ENCODE data around the gene ITIH2. TPM values are rescaled to one million over a fixed set of nuclear protein-coding genes. Genes with fewer than 3 reads are reported as not detected.

Gene ITIH2
- total and polyA plus RNA-seq, 2 of the 8 experiments (the other 6 are each of a cell fraction or from before 2014, with no cell fraction given) = not detected

DNA sequence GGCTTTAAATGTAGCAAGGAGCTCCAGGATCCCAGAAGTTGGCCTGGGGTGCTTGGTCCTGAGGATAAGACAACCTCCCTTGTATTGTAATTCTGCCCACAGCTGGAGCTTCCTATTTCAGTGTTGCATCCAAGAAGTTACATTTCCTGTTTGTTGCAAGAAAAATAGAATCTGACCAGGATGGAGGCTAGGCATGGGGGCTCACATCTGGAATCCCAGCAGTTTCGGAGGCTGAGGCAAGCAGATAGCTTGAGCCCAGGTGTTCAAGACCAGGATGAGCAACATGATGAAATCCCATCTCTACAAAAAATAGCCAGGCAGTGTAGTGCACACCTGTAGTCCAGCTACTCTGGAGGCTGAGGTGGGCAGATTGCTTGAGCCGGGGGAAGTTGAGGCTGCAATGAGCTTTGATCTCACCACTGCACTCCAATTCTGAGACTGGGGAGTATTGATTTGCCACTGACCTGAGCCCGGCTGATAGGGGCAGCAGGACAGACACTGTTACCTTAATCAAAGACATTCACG lies 766 bp upstream of the ITIH2 start:
- no peaks in the 10 kb centered on the region for H3K27me3 ChIP-seq (replicated peaks in 1 of 4; ENCODE audit: control insufficient read depth in 3 of 4, extremely low read depth in 1 of 4, insufficient read depth in 3 of 4, low read length in 3 of 4)
- no peak overlapping the region for H3K56ac ChIP-seq (replicated peaks; ENCODE audit: insufficient read length, low read depth, low read length)
- H3K23ac ChIP-seq (ENCODE audit: insufficient read length) = no peak overlapping the region
- H3K23me2 ChIP-seq (ENCODE audit: low read depth, low read length) = no peaks in the 10 kb centered on the region; the same call in 1 of the 2 replicates
- H3K79me2 ChIP-seq (ENCODE audit: control insufficient read depth in 1 of 2, insufficient read depth in 2 of 2, low read length in 2 of 2) = no peaks in the 10 kb centered on the region
- H2BK12ac ChIP-seq (ENCODE audit: low read depth, low read length) = no peak overlapping the region
- no peak overlapping the region for H4K5ac ChIP-seq (ENCODE audit: insufficient read length, low read depth, low read length)
- H3K9ac ChIP-seq (replicated peaks in 1 of 4; ENCODE audit: extremely low read depth in 1 of 4, low read depth in 3 of 4, low read length in 3 of 4) = no peak overlapping the region
- no peak overlapping the region for H2BK20ac ChIP-seq (ENCODE audit: low read length)
- H3K4ac ChIP-seq (replicated peaks; ENCODE audit: insufficient read length, low read depth, low read length) = no peak overlapping the region
- ChIA-PET POLR2A (ENCODE audit: partially characterized antibody) (no interaction called here), CTCF (ENCODE audit: partially characterized antibody) (interaction anchor here (0.6 to 1.2 kb wide), 4 partner anchors 32 to 176 kb away, joined by 3 to 4 read pairs (median 4); no protein-coding TSS in a partner anchor)
- H2AK5ac ChIP-seq (ENCODE audit: low read depth, low read length) = no peak overlapping the region
- TF ChIP-seq SUZ12 (IDR thresholded peaks at IDR 0.05; ENCODE audit: low read length) (no peak), CHD1 (IDR thresholded peaks at IDR 0.05; ENCODE audit: low read depth, low read length) (no peak), PHF8 (conservative IDR thresholded peaks at IDR 0.05; ENCODE audit: low read depth, low read length) (no peak), TCF12 (IDR thresholded peaks at IDR 0.05; ENCODE audit: low read depth, low read length) (no peak), SRF (IDR thresholded peaks at IDR 0.05; ENCODE audit: low read depth, low read length) (no peak), TAF1 (IDR thresholded peaks at IDR 0.05; ENCODE audit: low read depth, low read length) (no peak), SIN3A (conservative IDR thresholded peaks at IDR 0.05 in 1 of 2, IDR thresholded peaks at IDR 0.05 in 1 of 2; ENCODE audit: low read depth in 1 of 2, low read length in 2 of 2) (no peak), TEAD4 (IDR thresholded peaks at IDR 0.05; ENCODE audit: low read depth, low read length) (no peak), RBBP5 (IDR thresholded peaks at IDR 0.05; ENCODE audit: borderline replicate concordance, low read depth, low read length) (no peak), HDAC6 (IDR thresholded peaks at IDR 0.05; ENCODE audit: low read depth, low read length) (no peak), SIRT6 (IDR thresholded peaks at IDR 0.05; ENCODE audit: low read length) (no peak), GABPA (IDR thresholded peaks at IDR 0.05; ENCODE audit: borderline replicate concordance, insufficient read depth, low read length) (no peak), RAD21 (IDR thresholded peaks at IDR 0.05 in 1 of 2, conservative IDR thresholded peaks at IDR 0.05 in 1 of 2; ENCODE audit: low read depth in 2 of 2, low read length in 2 of 2) (no peak)
- H2BK120ac ChIP-seq (replicated peaks; ENCODE audit: low read depth, low read length) = no peak overlapping the region
- no peaks in the 10 kb centered on the region for H3K9me3 ChIP-seq (ENCODE audit: insufficient read depth in 2 of 2, low read depth in 1 of 2, low read length in 1 of 2)
- H2BK15ac ChIP-seq (ENCODE audit: low read length) = no peak overlapping the region
- no peak overlapping the region for H2AFZ ChIP-seq (ENCODE audit: low read length)
- H3K36me3 ChIP-seq (ENCODE audit: control insufficient read depth in 2 of 4, insufficient read depth in 4 of 4, low read length in 3 of 4) = no peaks in the 10 kb centered on the region
- no peak overlapping the region for H2BK5ac ChIP-seq (ENCODE audit: low read depth, low read length)
- H3K18ac ChIP-seq (ENCODE audit: extremely low read depth, low read length) = no peak overlapping the region
- H4K8ac ChIP-seq (ENCODE audit: extremely low read depth, insufficient read depth, low read length) = no peak overlapping the region
- H3K4me2 ChIP-seq (ENCODE audit: insufficient read depth in 1 of 2, low read depth in 2 of 2, low read length in 2 of 2) = no peak overlapping the region
- H3K14ac ChIP-seq (ENCODE audit: insufficient read length) = no peak overlapping the region
- no peaks in the 10 kb centered on the region for H4K20me1 ChIP-seq (replicated peaks in 1 of 2; ENCODE audit: control insufficient read depth in 1 of 2, insufficient read depth in 2 of 2, low read length in 2 of 2)
- FAIRE-seq (no peak), DNase-seq (ENCODE audit: low read depth in 1 of 2, low spot score in 2 of 2) (no peak)
- H3K79me1 ChIP-seq (ENCODE audit: low read depth, low read length) = no peaks in the 10 kb centered on the region
- WGBS, 2 experiments (ENCODE audit: extremely low coverage in 1 of 2, insufficient coverage in 1 of 2, insufficient read length in 1 of 2, insufficient replicate concordance in 2 of 2, low coverage in 1 of 2, low lambda C conversion rate in 2 of 2, missing lambda C conversion rate in 1 of 2) = 96% methylated on average over 4 of the region's 4 CpGs; no CpG with 5 or more reads in 1 of the 2 experiments
- no peak overlapping the region for H3K4me3 ChIP-seq (ENCODE audit: extremely low read depth in 1 of 4, insufficient read depth in 2 of 4, low read depth in 3 of 4, low read length in 4 of 4)
- no peak overlapping the region for H3K27ac ChIP-seq (ENCODE audit: low read depth, low read length)
- no peaks in the 10 kb centered on the region for H3K4me1 ChIP-seq (replicated peaks in 1 of 4; ENCODE audit: control insufficient read depth in 3 of 4, insufficient read depth in 4 of 4, low read length in 3 of 4)
- no peak overlapping the region for H4K91ac ChIP-seq (replicated peaks; ENCODE audit: insufficient read length, low read length)

All from H1 (cell line).